Neural progenitor cell (in vitro differentiated cells): ENCODE data around the gene CBFB.

Source experiments
- CTCF ChIP-seq: fragments of 200-600 bp; sonication (generic); IDR thresholded peaks from 2 replicates; pipeline ENCODE4 v1.5.1; 2017; ENCODE audit warnings: antibody characterized with exemption, mild to moderate bottlenecking
- EZH2 ChIP-seq: fragments of 200-600 bp; sonication (generic); IDR thresholded peaks from 2 replicates; pipeline ENCODE4 v1.6.1; 2017; ENCODE audit warnings: antibody characterized with exemption, mild to moderate bottlenecking, moderate library complexity
- EZH2phosphoT487 ChIP-seq: fragments of 200-600 bp; sonication (generic); IDR thresholded peaks from 2 replicates; pipeline ENCODE4 v1.6.1; 2017; ENCODE audit warnings: antibody characterized with exemption

DNA sequence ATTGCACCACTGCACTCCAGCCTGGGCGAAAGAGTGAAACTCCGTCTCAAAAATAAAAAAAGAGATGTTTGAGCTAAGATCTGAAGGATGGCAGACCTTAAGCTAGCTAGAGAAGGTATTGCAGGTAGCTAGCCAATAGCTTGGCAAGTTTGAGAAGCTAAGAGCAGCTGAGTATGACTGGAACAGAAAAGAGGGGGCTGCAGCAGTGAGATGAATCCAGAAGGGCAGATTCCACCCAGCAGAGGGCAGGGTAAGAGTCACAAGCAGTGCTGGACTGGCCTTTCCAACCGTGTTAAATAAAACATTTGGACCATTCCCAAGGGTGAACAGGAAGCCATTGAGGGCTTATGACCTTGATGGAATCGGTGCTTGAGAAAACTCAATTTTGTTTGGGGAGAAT lies 75.1 kb downstream of the CBFB start:
- TF ChIP-seq CTCF (peak; percentile 54), EZH2phosphoT487 (no peak), EZH2 (no peak)
